Stimulated activated CD8-positive, alpha-beta memory T cell treated with anti-CD3 and anti-CD28 coated beads, Interleukin-4, amount 100 ng/mL, for 48 hours (primary cell): ENCODE data around the gene LDB3.
"Not testable (repeated sequence)": the region's sequence is repeated elsewhere in the genome, so short reads cannot be mapped to it uniquely, and the experiment has no call there.

Experiments used
- DNase-seq: peaks from one replicate; pipeline ENCODE4 v3.0.0-alpha.2; 2020

Gene LDB3

GRCh38 chr10:86734207-86734988 is 66.1 kb downstream of the LDB3 start:
- no peak for DNase-seq

GRCh38 chr10:86735278-86735677 is 67.0 kb downstream of the LDB3 start:
- not testable (repeated sequence) for DNase-seq

GRCh38 chr10:86742230-86742629 is 73.9 kb downstream of the LDB3 start:
- DNase-seq: no peak

- no peak for DNase-seq
Measured at GRCh38 chr10:86744067-86744725, 75.9 kb downstream of the LDB3 start.

GRCh38 chr10:86747796-86748581 is 79.7 kb downstream of the LDB3 start:
- DNase-seq: no peak

GRCh38 chr10:86749854-86750253 is 81.5 kb downstream of the LDB3 start:
- no peak for DNase-seq

GRCh38 chr10:86751477-86751876 is 83.2 kb downstream of the LDB3 start:
- no peak for DNase-seq

GRCh38 chr10:86752311-86752710 is 84.0 kb downstream of the LDB3 start:
- DNase-seq: no peak

- DNase-seq: no peak
Measured at GRCh38 chr10:86753051-86753450, 84.7 kb downstream of the LDB3 start.

- DNase-seq: no peak
Measured at GRCh38 chr10:86753638-86754434, 85.5 kb downstream of the LDB3 start.

- DNase-seq: no peak
Measured at GRCh38 chr10:86755454-86755739, 87.1 kb downstream of the LDB3 start.

- peak; percentile 91 for DNase-seq
Measured at GRCh38 chr10:86755740-86756510, 87.6 kb downstream of the LDB3 start.

GRCh38 chr10:86756511-86757112 is 88.3 kb downstream of the LDB3 start, which contains the start of gene BMPR1A:
Gene BMPR1A (plus strand): TSS chr10:86756619. CDS start chr10:86876019, 119,400 bp downstream.
- no peak for DNase-seq

- peak; percentile 37 for DNase-seq
Measured at GRCh38 chr10:86757113-86757972, 89.0 kb downstream of the LDB3 start.

GRCh38 chr10:86758189-86759072 is 90.1 kb downstream of the LDB3 start:
- no peak for DNase-seq

- DNase-seq: no peak
Measured at GRCh38 chr10:86759073-86759672, 90.9 kb downstream of the LDB3 start.

- no peak for DNase-seq
Measured at GRCh38 chr10:86763404-86763803, 95.1 kb downstream of the LDB3 start.

GRCh38 chr10:86765548-86765947 is 97.2 kb downstream of the LDB3 start:
- DNase-seq: no peak

GRCh38 chr10:86768412-86769062 is 100.2 kb downstream of the LDB3 start:
- DNase-seq: no peak
